Mesenchymal stem cell (in vitro differentiated cells and primary cell): ENCODE measurements around the gene HOMER1.

Source experiments
- DNase-seq: peaks from one replicate; pipeline ENCODE4 v3.0.0-alpha.2; 2013
- H2AFZ ChIP-seq: one replicate; pipeline ENCODE4 v1.6.1; 2013; ENCODE audit warnings: low read depth, mild to moderate bottlenecking, control low read depth, inconsistent platforms, low read length, moderate library complexity
- H2AK5ac ChIP-seq: 2 replicates; pipeline ENCODE4 v1.6.1; 2013; ENCODE audit warnings: low read length, moderate library complexity, mild to moderate bottlenecking, inconsistent platforms; ENCODE audit not compliant: severe bottlenecking
- H2BK120ac ChIP-seq: one replicate; pipeline ENCODE4 v1.6.1; 2013; ENCODE audit warnings: low read depth, mild to moderate bottlenecking, inconsistent platforms, low read length, moderate library complexity
- H2BK12ac ChIP-seq, 2 experiments: one replicate each; pipeline ENCODE4 v1.6.1; 2013; ENCODE audit warnings: inconsistent platforms in 2 of 2, low read length in 2 of 2, mild to moderate bottlenecking in 2 of 2, moderate library complexity in 2 of 2, control low read depth in 1 of 2
- H2BK15ac ChIP-seq: one replicate; pipeline ENCODE4 v1.6.1; 2013; ENCODE audit warnings: mild to moderate bottlenecking, low read depth, inconsistent platforms; ENCODE audit not compliant: poor library complexity, severe bottlenecking
- H2BK5ac ChIP-seq: 2 replicates; pipeline ENCODE4 v1.6.1; 2013; ENCODE audit warnings: low read depth, mild to moderate bottlenecking, low read length, control low read depth, inconsistent platforms; ENCODE audit not compliant: poor library complexity, severe bottlenecking
- H3K14ac ChIP-seq, 2 experiments: one replicate each; pipeline ENCODE4 v1.6.1; 2013; ENCODE audit warnings: inconsistent platforms in 2 of 2, low read length in 2 of 2, control low read depth in 1 of 2, mild to moderate bottlenecking in 1 of 2, moderate library complexity in 1 of 2
- H3K18ac ChIP-seq, 2 experiments: one replicate each; pipeline ENCODE4 v1.6.1; 2013; ENCODE audit warnings: inconsistent platforms in 2 of 2, low read length in 2 of 2, control low read depth in 1 of 2, low read depth in 1 of 2, mild to moderate bottlenecking in 1 of 2
- H3K23ac ChIP-seq, 2 experiments: one replicate each; pipeline ENCODE4 v1.6.1; 2013; ENCODE audit warnings: inconsistent platforms in 2 of 2, low read length in 2 of 2, mild to moderate bottlenecking in 2 of 2, moderate library complexity in 2 of 2, control low read depth in 1 of 2
- H3K27ac ChIP-seq: 2 replicates; pipeline ENCODE4 v1.5.1; 2013; ENCODE audit warnings: mild to moderate bottlenecking, moderate library complexity, low read length, control low read depth, inconsistent platforms; ENCODE audit not compliant: poor library complexity, severe bottlenecking
- H3K27me3 ChIP-seq, 2 experiments: 2 replicates each; pipeline versions ENCODE4 v1.6.1 to v1.7.0; 2013; ENCODE audit warnings: low read length in 2 of 2, mild to moderate bottlenecking in 2 of 2, moderate library complexity in 2 of 2, control low read depth in 1 of 2, inconsistent platforms in 1 of 2; ENCODE audit not compliant: control insufficient read depth in 1 of 2, insufficient read depth in 1 of 2
- H3K36me3 ChIP-seq, 2 experiments: 2 replicates each; pipeline versions ENCODE4 v1.6.1 to v1.7.0; 2013; ENCODE audit warnings: low read length in 2 of 2, control low read depth in 1 of 2, inconsistent platforms in 1 of 2, low read depth in 1 of 2, mild to moderate bottlenecking in 1 of 2; ENCODE audit not compliant: insufficient read depth in 2 of 2, control insufficient read depth in 1 of 2
- H3K4ac ChIP-seq, 2 experiments: one replicate each; pipeline ENCODE4 v1.6.1; 2013; ENCODE audit warnings: inconsistent platforms in 2 of 2, low read length in 2 of 2, mild to moderate bottlenecking in 2 of 2, moderate library complexity in 2 of 2, control low read depth in 1 of 2, low read depth in 1 of 2
- H3K4me1 ChIP-seq: 2 replicates; pipeline ENCODE4 v1.6.1; 2013; ENCODE audit warnings: low read depth, low read length, control low read depth; ENCODE audit not compliant: control insufficient read depth, insufficient read depth
- H3K4me2 ChIP-seq: 2 replicates; pipeline ENCODE4 v1.6.1; 2013; ENCODE audit warnings: low read length, mild to moderate bottlenecking, inconsistent platforms; ENCODE audit not compliant: poor library complexity, severe bottlenecking
- H3K4me3 ChIP-seq, 2 experiments: 2 replicates each; pipeline versions ENCODE4 v1.5.1 to v1.7.0; 2013; ENCODE audit warnings: low read length in 2 of 2, mild to moderate bottlenecking in 2 of 2, control low read depth in 1 of 2, low read depth in 1 of 2; ENCODE audit not compliant: insufficient read depth in 1 of 2
- H3K79me1 ChIP-seq: replicated peaks from 2 replicates; pipeline ENCODE4 v1.6.1; 2013; ENCODE audit warnings: mild to moderate bottlenecking, control low read depth, low read length, inconsistent platforms; ENCODE audit not compliant: poor library complexity, severe bottlenecking
- H3K9ac ChIP-seq: 2 replicates; pipeline ENCODE4 v1.7.0; 2013; ENCODE audit warnings: mild to moderate bottlenecking, low read length, moderate library complexity
- H3K9me3 ChIP-seq: 2 replicates; pipeline ENCODE4 v1.7.0; 2013; ENCODE audit warnings: mild to moderate bottlenecking, low read length; ENCODE audit not compliant: control insufficient read depth
- H4K8ac ChIP-seq: one replicate; pipeline ENCODE4 v1.6.1; 2013; ENCODE audit warnings: inconsistent platforms, mild to moderate bottlenecking, low read length, moderate library complexity
- H4K91ac ChIP-seq: one replicate; pipeline ENCODE4 v1.6.1; 2013; ENCODE audit warnings: mild to moderate bottlenecking, low read length, inconsistent platforms
- WGBS: methylation state at CpG from one replicate; pipeline ENCODE4 v1.1.7; 2013; ENCODE audit warnings: mixed read lengths; 5-methylcytosine and 5-hydroxymethylcytosine counted together

Gene HOMER1

DNA sequence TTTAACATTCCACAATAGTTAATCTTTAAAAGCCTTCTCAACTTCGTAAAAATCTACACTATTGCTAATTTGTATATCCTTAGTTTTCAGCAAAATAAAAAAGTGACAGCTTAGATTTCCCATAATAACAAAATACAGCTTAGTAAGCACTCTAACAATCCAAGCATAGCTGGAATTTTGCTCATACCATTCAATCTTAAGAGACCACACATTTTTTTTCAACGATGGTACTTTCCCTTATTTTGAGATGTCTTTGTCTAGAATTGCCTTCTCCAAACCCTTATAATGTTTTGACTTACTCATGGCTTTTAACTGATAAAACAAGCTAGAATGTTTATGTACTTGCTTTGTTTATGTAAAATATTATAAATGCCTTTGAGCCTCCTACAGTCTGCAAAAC is 65.6 kb downstream of the HOMER1 start:
- 41% methylated on average over 1 of the region's 2 CpGs for WGBS
- no peak overlapping the region for H2BK12ac ChIP-seq

DNA sequence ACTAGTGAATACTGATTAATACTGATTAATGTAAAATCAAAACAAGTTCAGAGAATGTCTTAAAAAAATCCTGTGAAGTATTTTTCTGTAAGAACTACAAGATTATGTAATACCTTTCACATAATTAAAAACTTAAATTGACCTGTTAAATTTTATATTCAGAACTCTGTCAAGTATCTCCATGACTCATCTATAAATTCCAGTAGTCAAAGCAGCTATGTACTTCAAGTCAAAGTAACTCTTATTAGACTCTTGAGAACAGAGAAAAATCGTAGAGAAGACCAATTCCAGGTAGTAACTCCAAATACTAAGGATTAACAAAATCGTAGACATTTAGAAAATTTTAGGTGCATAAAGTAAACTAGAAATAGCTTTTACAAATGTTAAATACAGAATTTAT is 77.1 kb downstream of the HOMER1 start:
- no peak overlapping the region for H2AFZ ChIP-seq
- no peaks in the 10 kb centered on the region for H3K27me3 ChIP-seq
- no peak overlapping the region for H3K23ac ChIP-seq
- peak; percentile 13 for DNase-seq
- H3K4me3 ChIP-seq, result no peak overlapping the region
- H3K36me3 ChIP-seq, result peaks cover 0 to 4% of the 10 kb centered on the region in 2 experiments
- no CpG with 5 or more reads among the region's 2 CpGs for WGBS
- no peak overlapping the region for H3K4ac ChIP-seq
- no peak overlapping the region for H3K14ac ChIP-seq
- H2BK120ac ChIP-seq, result no peak overlapping the region
- H3K27ac ChIP-seq, result no peak overlapping the region
- no peaks in the 10 kb centered on the region for H3K79me1 ChIP-seq
- H4K8ac ChIP-seq, result no peak overlapping the region
- no peaks in the 10 kb centered on the region for H3K9me3 ChIP-seq
- H3K4me1 ChIP-seq, result no peaks in the 10 kb centered on the region
- H4K91ac ChIP-seq, result no peak overlapping the region
- no peak overlapping the region for H2BK15ac ChIP-seq
- no peak overlapping the region for H2BK12ac ChIP-seq
- no peak overlapping the region for H2AK5ac ChIP-seq
- peak overlapping the region; percentile 1 for H3K9ac ChIP-seq
- no peak overlapping the region for H2BK5ac ChIP-seq
- no peak overlapping the region for H3K4me2 ChIP-seq
- no peak overlapping the region for H3K18ac ChIP-seq

More for the DNA sequence above, 65.6 kb downstream of the HOMER1 start:
- no peak overlapping the region for H2AK5ac ChIP-seq
- no peak overlapping the region for H3K4me2 ChIP-seq
- no peak overlapping the region for H3K4ac ChIP-seq
- H3K27me3 ChIP-seq, result no peaks in the 10 kb centered on the region
- H3K14ac ChIP-seq, result no peak overlapping the region
- H2BK15ac ChIP-seq, result no peak overlapping the region
- no peak overlapping the region for H4K91ac ChIP-seq
- H2BK5ac ChIP-seq, result no peak overlapping the region
- no peak overlapping the region for H3K18ac ChIP-seq
- no peak overlapping the region for H3K23ac ChIP-seq
- peaks cover 4% of the 10 kb centered on the region for H3K79me1 ChIP-seq
- DNase-seq, result peak; percentile 59
- peak overlapping the region; percentile 88 for H3K27ac ChIP-seq
- H3K9me3 ChIP-seq, result no peaks in the 10 kb centered on the region
- H3K4me3 ChIP-seq, result no peak overlapping the region
- no peaks in the 10 kb centered on the region for H3K4me1 ChIP-seq
- H3K36me3 ChIP-seq, result peaks cover 0 to 3% of the 10 kb centered on the region in 2 experiments
- H2AFZ ChIP-seq, result no peak overlapping the region
- H4K8ac ChIP-seq, result no peak overlapping the region
- no peak overlapping the region for H3K9ac ChIP-seq
- H2BK120ac ChIP-seq, result no peak overlapping the region

DNA sequence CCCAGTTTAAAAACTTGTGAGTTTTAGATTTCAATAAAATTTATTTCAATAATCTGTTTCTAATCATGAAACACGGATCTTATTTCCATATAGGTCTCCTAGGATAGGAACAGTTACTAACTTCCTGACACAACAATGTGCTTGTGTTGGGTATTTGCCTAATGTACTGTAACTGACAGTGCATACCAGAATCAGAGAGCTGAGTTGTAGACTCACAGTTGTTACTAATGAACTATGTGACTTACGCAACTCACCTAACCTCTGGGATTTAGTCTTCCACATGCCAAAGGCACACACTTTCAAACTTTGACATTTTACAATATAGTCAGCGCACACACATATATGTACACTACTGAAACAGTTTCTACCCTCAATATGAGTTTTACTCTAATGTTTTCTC is 77.7 kb downstream of the HOMER1 start:
- 97% methylated on average over 2 of the region's 3 CpGs for WGBS
- Histone ChIP-seq H3K9me3 (no peaks in the 10 kb centered on the region), H2AK5ac (no peak overlapping the region), H2AFZ (no peak overlapping the region), H4K8ac (no peak overlapping the region), H3K27me3 (no peaks in the 10 kb centered on the region), H2BK12ac (no peak overlapping the region), H3K23ac (no peak overlapping the region), H3K4me3 (no peak overlapping the region), H2BK5ac (no peak overlapping the region), H3K18ac (no peak overlapping the region), H3K14ac (no peak overlapping the region), H3K9ac (peak overlapping the region; percentile 1), H3K4ac (no peak overlapping the region), H3K27ac (no peak overlapping the region), H2BK120ac (no peak overlapping the region), H3K79me1 (no peaks in the 10 kb centered on the region), H4K91ac (no peak overlapping the region), H2BK15ac (no peak overlapping the region), H3K36me3 (peaks cover 0 to 4% of the 10 kb centered on the region in 2 experiments), H3K4me1 (no peaks in the 10 kb centered on the region), H3K4me2 (no peak overlapping the region)
- DNase-seq, result peak; percentile 54

DNA sequence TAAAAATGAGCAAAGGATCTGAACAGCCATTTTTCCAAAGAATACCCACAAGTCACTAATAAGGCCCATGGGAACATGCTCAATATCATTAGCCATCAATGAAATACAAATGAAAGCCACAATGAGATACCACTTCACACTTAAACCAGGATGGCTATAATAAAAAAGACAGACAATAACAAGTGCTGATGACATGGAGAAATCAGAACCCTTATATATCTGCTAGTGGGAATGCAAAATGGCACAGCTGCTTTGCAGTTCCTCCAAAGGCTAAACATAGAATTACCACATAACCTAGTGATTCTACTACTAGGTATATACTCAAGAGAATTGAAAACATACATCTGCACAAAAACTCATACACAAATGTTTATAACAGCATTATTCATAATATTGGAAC is 83.7 kb downstream of the HOMER1 start:
- Histone ChIP-seq H3K27ac (no peak overlapping the region), H4K8ac (no peak overlapping the region), H2AK5ac (no peak overlapping the region), H3K4me2 (no peak overlapping the region), H3K4me1 (no peaks in the 10 kb centered on the region), H3K36me3 (no peaks in the 10 kb centered on the region), H3K9ac (no peak overlapping the region), H2BK120ac (no peak overlapping the region), H2BK15ac (no peak overlapping the region), H3K18ac (no peak overlapping the region), H3K4me3 (no peak overlapping the region), H3K4ac (no peak overlapping the region), H3K9me3 (no peaks in the 10 kb centered on the region), H3K79me1 (no peaks in the 10 kb centered on the region), H3K27me3 (no peaks in the 10 kb centered on the region), H2BK12ac (no peak overlapping the region), H2AFZ (no peak overlapping the region), H2BK5ac (no peak overlapping the region), H3K23ac (no peak overlapping the region), H3K14ac (no peak overlapping the region), H4K91ac (no peak overlapping the region)
- no peak for DNase-seq
